Smooth muscle cell (in vitro differentiated cells): Measurements from ENCODE around the gene IFNGR1. TPM values are rescaled to one million over a fixed set of nuclear protein-coding genes. Genes with fewer than 3 reads are reported as not detected.

ENCODE experiments used
- DNase-seq: peaks from one replicate; lab custom pipeline; 2025; ENCODE audit not compliant: unreplicated experiment; lab: John Stamatoyannopoulos, UW
- H2AFZ ChIP-seq: fragments of 200-600 bp; sonication (generic); 2 replicates; pipeline ENCODE4 v1.6.0; 2016; ENCODE audit warnings: antibody characterized with exemption, low read depth, mild to moderate bottlenecking
- H3F3A ChIP-seq: fragments of 200-600 bp; sonication (generic); 2 replicates; pipeline ENCODE4 v1.6.0; 2017; ENCODE audit warnings: antibody characterized with exemption, low read depth
- H3K27ac ChIP-seq: fragments of 200-600 bp; sonication (generic); 2 replicates; pipeline ENCODE4 v1.5.1; 2016; ENCODE audit warnings: low read depth, mild to moderate bottlenecking
- H3K27me3 ChIP-seq: fragments of 200-600 bp; sonication (generic); 2 replicates; pipeline ENCODE4 v1.6.1; 2016; ENCODE audit warnings: low read depth, mild to moderate bottlenecking
- H3K36me3 ChIP-seq: fragments of 200-600 bp; sonication (generic); 2 replicates; pipeline ENCODE4 v1.5.1; 2016; ENCODE audit warnings: low read depth
- H3K4me1 ChIP-seq: fragments of 200-600 bp; sonication (generic); 2 replicates; pipeline ENCODE4 v1.5.1; 2016; ENCODE audit warnings: low read depth
- H3K4me2 ChIP-seq: fragments of 200-600 bp; sonication (generic); 2 replicates; pipeline ENCODE4 v1.6.0; 2016; ENCODE audit warnings: mild to moderate bottlenecking
- H3K4me3 ChIP-seq: fragments of 200-600 bp; sonication (generic); 2 replicates; pipeline ENCODE4 v1.5.1; 2016; ENCODE audit warnings: mild to moderate bottlenecking
- H3K79me2 ChIP-seq: fragments of 200-600 bp; sonication (generic); 2 replicates; pipeline ENCODE4 v1.6.0; 2016; ENCODE audit warnings: low read depth, mild to moderate bottlenecking
- H3K9ac ChIP-seq: fragments of 200-600 bp; sonication (generic); 2 replicates; pipeline ENCODE4 v1.6.0; 2016; ENCODE audit warnings: low read depth
- H3K9me3 ChIP-seq: fragments of 200-600 bp; sonication (generic); replicated peaks from 2 replicates; pipeline ENCODE4 v1.5.1; 2016; ENCODE audit warnings: low read depth
- H4K20me1 ChIP-seq: fragments of 200-600 bp; sonication (generic); 2 replicates; pipeline ENCODE4 v1.6.0; 2016; ENCODE audit warnings: low read depth
- CTCF ChIP-seq: fragments of 200-600 bp; sonication (generic); IDR thresholded peaks from 2 replicates; pipeline ENCODE4 v1.5.1; 2017; ENCODE audit warnings: borderline replicate concordance, mild to moderate bottlenecking, antibody characterized with exemption; ENCODE audit not compliant: insufficient read depth, poor library complexity, severe bottlenecking
- WGBS: methylation state at CpG from one replicate; pipeline ENCODE4 v1.1.7; 2016; ENCODE audit warnings: low lambda C conversion rate; 5-methylcytosine and 5-hydroxymethylcytosine counted together
- polyA plus RNA-seq: library from polyadenylated mRNA; unstranded; fragments of >200 nt; fragmentation: Nextera tagmentation; extraction: Ambion mirVana; gene quantifications from 2 replicates; pipeline ENCODE4 v1.2.1, GENCODE V29; 2016
- total RNA-seq: library from RNA; depleted of rRNA; stranded (reverse); fragments of >200 nt; gene quantifications from 2 replicates; pipeline ENCODE4 v1.2.3, GENCODE V29; 2014

IFNGR1 gene
- total and polyA plus RNA-seq, 2 experiments from 2014 or later: 61.1 to 83.7 TPM

GRCh38 chr6:137230547-137230946 is 11.4 kb upstream of the IFNGR1 start:
- WGBS: 94% methylated on average over 5 of the region's 5 CpGs
- H3K4me1 ChIP-seq: no peaks in the 10 kb centered on the region
- H3K27ac ChIP-seq: no peak overlapping the region
- H3K36me3 ChIP-seq: no peaks in the 10 kb centered on the region
- H3K9ac ChIP-seq: no peak overlapping the region
- H3F3A ChIP-seq: no peaks in the 10 kb centered on the region
- no peak overlapping the region for H3K4me3 ChIP-seq
- no peak for DNase-seq
- no peak overlapping the region for H3K4me2 ChIP-seq
- H3K79me2 ChIP-seq: no peaks in the 10 kb centered on the region
- no peaks in the 10 kb centered on the region for H4K20me1 ChIP-seq
- H3K9me3 ChIP-seq: no peaks in the 10 kb centered on the region
- no peak for TF ChIP-seq CTCF
- no peak overlapping the region for H2AFZ ChIP-seq
- no peaks in the 10 kb centered on the region for H3K27me3 ChIP-seq

GRCh38 chr6:137229075-137229759 is 10.0 kb upstream of the IFNGR1 start:
- H3K4me1 ChIP-seq: no peaks in the 10 kb centered on the region
- no peaks in the 10 kb centered on the region for H3K27me3 ChIP-seq
- WGBS: 92% methylated on average over 3 of the region's 3 CpGs
- H3F3A ChIP-seq: no peaks in the 10 kb centered on the region
- H3K27ac ChIP-seq: no peak overlapping the region
- H3K4me2 ChIP-seq: no peak overlapping the region
- no peak for DNase-seq
- no peak overlapping the region for H3K4me3 ChIP-seq
- no peak overlapping the region for H3K9ac ChIP-seq
- H3K9me3 ChIP-seq: no peaks in the 10 kb centered on the region
- H3K36me3 ChIP-seq: no peaks in the 10 kb centered on the region
- no peak for TF ChIP-seq CTCF
- no peak overlapping the region for H2AFZ ChIP-seq
- no peaks in the 10 kb centered on the region for H3K79me2 ChIP-seq
- H4K20me1 ChIP-seq: no peaks in the 10 kb centered on the region

GRCh38 chr6:137227871-137228302 is 8.7 kb upstream of the IFNGR1 start:
- Histone ChIP-seq H3K4me3 (no peak overlapping the region), H4K20me1 (no peaks in the 10 kb centered on the region), H3K79me2 (no peaks in the 10 kb centered on the region), H3K9ac (no peak overlapping the region), H3K27me3 (no peaks in the 10 kb centered on the region), H3K36me3 (no peaks in the 10 kb centered on the region), H3K27ac (no peak overlapping the region), H3F3A (no peaks in the 10 kb centered on the region), H3K4me2 (no peak overlapping the region), H3K4me1 (no peaks in the 10 kb centered on the region), H3K9me3 (no peaks in the 10 kb centered on the region), H2AFZ (peak overlapping the region; percentile 0)
- TF ChIP-seq CTCF: no peak
- DNase-seq: no peak
- 74% methylated on average over 4 of the region's 4 CpGs for whole genome bisulfite sequencing

GRCh38 chr6:137226697-137227096 is 7.5 kb upstream of the IFNGR1 start:
- Histone ChIP-seq H3F3A (no peaks in the 10 kb centered on the region), H3K27me3 (no peaks in the 10 kb centered on the region), H4K20me1 (no peaks in the 10 kb centered on the region), H3K9me3 (no peaks in the 10 kb centered on the region), H3K4me3 (no peak overlapping the region), H3K36me3 (no peaks in the 10 kb centered on the region), H3K27ac (no peak overlapping the region), H3K79me2 (no peaks in the 10 kb centered on the region), H3K9ac (no peak overlapping the region), H3K4me2 (no peak overlapping the region), H3K4me1 (no peaks in the 10 kb centered on the region), H2AFZ (no peak overlapping the region)
- no peak for TF ChIP-seq CTCF
- WGBS: 97% methylated on average over 4 of the region's 4 CpGs
- DNase-seq: no peak
